HEK293 (cell line): ENCODE results near the gene TECR.

Source experiments
- CTCF ChIA-PET: fragments of 350-600 bp; formaldehyde crosslinking; extraction: SDS; loops from one replicate; lab custom pipeline; 2021; ENCODE audit warnings: antibody characterized with exemption; lab: Yijun Ruan, JAX
- POLR2A ChIA-PET: fragments of 300-600 bp; formaldehyde crosslinking; extraction: SDS; loops from one replicate; lab custom pipeline; 2020; ENCODE audit warnings: antibody characterized with exemption, inconsistent platforms; lab: Yijun Ruan, JAX
- H3K27ac ChIP-seq: fragments of 200-500 bp; sonication (Bioruptor generic); 2 replicates; pipeline ENCODE4 v1.5.1; 2014; ENCODE audit warnings: low read depth, low read length, control low read depth, inconsistent platforms; ENCODE audit errors: extremely low read depth
- H3K36me3 ChIP-seq, 2 experiments: fragments of 200-500 bp in 1 of 2; sonication (Bioruptor generic) in 1 of 2; 1 replicate in 1 of 2; 2 replicates in 1 of 2; pipeline ENCODE4 v1.5.1; 2014 to 2017; ENCODE audit warnings: inconsistent platforms in 2 of 2, low read length in 2 of 2; ENCODE audit not compliant: control insufficient read depth in 2 of 2, insufficient read depth in 1 of 2
- H3K4me1 ChIP-seq: fragments of 200-500 bp; sonication (Bioruptor generic); 2 replicates; pipeline ENCODE4 v1.5.1; 2014; ENCODE audit warnings: mild to moderate bottlenecking, low read length, inconsistent platforms; ENCODE audit not compliant: control insufficient read depth, insufficient read depth
- H3K4me3 ChIP-seq: 2 replicates; pipeline ENCODE4 v1.5.1; 2011; ENCODE audit warnings: low read depth, mild to moderate bottlenecking, control low read depth, low read length, moderate library complexity
- H3K9me3 ChIP-seq: fragments of 200-500 bp; sonication (Bioruptor generic); 2 replicates; pipeline ENCODE4 v1.5.1; 2014; ENCODE audit warnings: low read depth, low read length, inconsistent platforms; ENCODE audit not compliant: control insufficient read depth, insufficient read depth
- ELK4 ChIP-seq: IDR thresholded peaks from 2 replicates; pipeline ENCODE4 v1.6.1; 2011; ENCODE audit warnings: mild to moderate bottlenecking, low read depth, low read length, borderline replicate concordance
- REST ChIP-seq: fragments of 450-650 bp; formaldehyde crosslinking; IDR thresholded peaks from 2 replicates; pipeline ENCODE4 v1.5.1; 2016; ENCODE audit warnings: missing biosample characterization, missing genetic modification characterization
- SCRT2 ChIP-seq: fragments of 450-650 bp; formaldehyde crosslinking; IDR thresholded peaks from 2 replicates; pipeline ENCODE4 v1.5.1; 2016; ENCODE audit warnings: missing biosample characterization, missing genetic modification characterization
- ZEB2 ChIP-seq: fragments of 450-650 bp; formaldehyde crosslinking; IDR thresholded peaks from 2 replicates; pipeline ENCODE4 v1.5.1; 2016; ENCODE audit warnings: missing biosample characterization, missing genetic modification characterization
- ZFHX2 ChIP-seq: fragments of 450-650 bp; formaldehyde crosslinking; conservative IDR thresholded peaks from 2 replicates; pipeline ENCODE4 v1.5.1; 2016; ENCODE audit warnings: missing biosample characterization, missing genetic modification characterization
- ZNF140 ChIP-seq: fragments of 450-650 bp; formaldehyde crosslinking; IDR thresholded peaks from 2 replicates; pipeline ENCODE4 v1.5.1; 2016; ENCODE audit warnings: missing biosample characterization, missing genetic modification characterization
- ZNF155 ChIP-seq: fragments of 450-650 bp; formaldehyde crosslinking; IDR thresholded peaks from 2 replicates; pipeline ENCODE4 v1.5.1; 2016; ENCODE audit warnings: missing biosample characterization, missing genetic modification characterization
- ZNF335 ChIP-seq: fragments of 450-650 bp; formaldehyde crosslinking; conservative IDR thresholded peaks from 2 replicates; pipeline ENCODE4 v1.5.1; 2016; ENCODE audit warnings: missing biosample characterization, missing genetic modification characterization
- ZNF398 ChIP-seq: fragments of 450-650 bp; formaldehyde crosslinking; IDR thresholded peaks from 2 replicates; pipeline ENCODE4 v1.5.1; 2017; ENCODE audit warnings: missing biosample characterization, missing genetic modification characterization
- ZNF404 ChIP-seq: fragments of 450-650 bp; formaldehyde crosslinking; IDR thresholded peaks from 2 replicates; pipeline ENCODE4 v1.5.1; 2017; ENCODE audit warnings: missing biosample characterization, missing genetic modification characterization
- ZNF488 ChIP-seq: fragments of 450-650 bp; formaldehyde crosslinking; IDR thresholded peaks from 2 replicates; pipeline ENCODE4 v1.5.1; 2016; ENCODE audit warnings: missing biosample characterization, missing genetic modification characterization
- ZNF501 ChIP-seq: fragments of 450-650 bp; formaldehyde crosslinking; IDR thresholded peaks from 2 replicates; pipeline ENCODE4 v1.5.1; 2016; ENCODE audit warnings: missing biosample characterization, missing genetic modification characterization
- ZNF510 ChIP-seq: fragments of 450-650 bp; formaldehyde crosslinking; IDR thresholded peaks from 2 replicates; pipeline ENCODE4 v1.5.1; 2018; ENCODE audit warnings: mild to moderate bottlenecking, missing genetic modification characterization, missing biosample characterization; ENCODE audit not compliant: insufficient replicate concordance
- ZNF521 ChIP-seq: fragments of 450-650 bp; formaldehyde crosslinking; IDR thresholded peaks from 2 replicates; pipeline ENCODE4 v1.5.1; 2017; ENCODE audit warnings: missing biosample characterization, mild to moderate bottlenecking, missing genetic modification characterization
- ZNF530 ChIP-seq: fragments of 450-650 bp; formaldehyde crosslinking; IDR thresholded peaks from 2 replicates; pipeline ENCODE4 v1.5.1; 2016; ENCODE audit warnings: low read depth, missing biosample characterization, missing genetic modification characterization
- ZNF623 ChIP-seq: fragments of 450-650 bp; formaldehyde crosslinking; IDR thresholded peaks from 2 replicates; pipeline ENCODE4 v1.5.1; 2016; ENCODE audit warnings: missing biosample characterization, missing genetic modification characterization
- ZNF645 ChIP-seq: fragments of 450-650 bp; formaldehyde crosslinking; IDR thresholded peaks from 2 replicates; pipeline ENCODE4; 2016; ENCODE audit warnings: missing biosample characterization, missing genetic modification characterization
- ZNF768 ChIP-seq: fragments of 450-650 bp; formaldehyde crosslinking; IDR thresholded peaks from 2 replicates; pipeline ENCODE4 v1.5.1; 2018; ENCODE audit warnings: missing biosample characterization, mild to moderate bottlenecking, missing genetic modification characterization
- ZNF776 ChIP-seq: fragments of 450-650 bp; formaldehyde crosslinking; IDR thresholded peaks from 2 replicates; pipeline ENCODE4 v1.5.0; 2017; ENCODE audit warnings: missing biosample characterization, missing genetic modification characterization, borderline replicate concordance

TECR gene

GRCh38 chr19:14494910-14495671, 34.3 kb upstream of the TECR start:
- POLR2A ChIA-PET, result interaction anchor here (1.1 to 3.3 kb wide), 5 partner anchors 8 to 358 kb away, joined by 4 to 45 read pairs (median 6); partner anchors contain the start of genes ASF1B and DNAJB1
- Histone ChIP-seq H3K9me3 (no peaks in the 10 kb centered on the region), H3K27ac (peak overlapping the region; percentile 60; the same call in 1 of the 2 replicates), H3K4me3 (peak overlapping the region; percentile 69), H3K4me1 (no peaks in the 10 kb centered on the region), H3K36me3 (peaks cover 8 to 18% of the 10 kb centered on the region in 2 experiments; a peak in 2 of 3 replicates)
- TF ChIP-seq ZNF140 (tag by site-specific recombination), result no peak
- no peak for TF ChIP-seq ZNF645 (tag by site-specific recombination)
- peak; percentile 75; the same call in 1 of the 2 replicates for TF ChIP-seq ZNF768 (tag by site-specific recombination)
- CTCF ChIA-PET, result interaction anchor here (0.6 to 3.2 kb wide), 4 partner anchors 11 to 334 kb away, joined by 3 to 23 read pairs (median 5); no protein-coding TSS in a partner anchor

DNA sequence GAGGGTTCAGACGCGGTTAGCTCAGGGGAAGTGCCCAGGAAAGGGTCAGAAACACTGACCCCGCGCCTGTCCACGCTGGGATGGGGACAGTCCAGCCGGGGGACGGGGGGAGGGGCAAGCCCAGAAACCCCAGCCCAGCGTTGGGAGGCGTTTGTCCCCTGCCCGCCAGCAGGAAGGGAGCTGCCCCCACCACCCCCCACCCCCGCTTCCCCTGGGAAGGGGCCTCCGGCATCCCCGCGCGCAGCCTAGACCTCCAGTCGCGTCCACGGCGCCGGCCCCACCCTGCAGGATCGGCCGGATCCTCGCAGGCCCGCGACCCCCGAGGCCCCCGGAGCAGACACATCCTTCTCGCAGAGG, 33.7 kb upstream of the TECR start:
- ChIA-PET CTCF (interaction anchor here (0.6 to 3.2 kb wide), 6 partner anchors 9 to 334 kb away, joined by 3 to 23 read pairs (median 4); no protein-coding TSS in a partner anchor), POLR2A (interaction anchor here (0.6 to 3.3 kb wide), 9 partner anchors 8 to 359 kb away, joined by 3 to 45 read pairs (median 4); partner anchors contain the start of genes ADGRE2, ASF1B and DNAJB1)
- Histone ChIP-seq H3K36me3 (peaks cover 4 to 15% of the 10 kb centered on the region in 2 experiments; a peak in 2 of 3 replicates), H3K4me1 (no peaks in the 10 kb centered on the region), H3K9me3 (no peaks in the 10 kb centered on the region), H3K4me3 (peak overlapping the region; percentile 69), H3K27ac (peak overlapping the region; percentile 60; the same call in 1 of the 2 replicates)
- TF ChIP-seq ZNF776 (tag by site-specific recombination), result no peak
- no peak for TF ChIP-seq ZNF623 (tag by site-specific recombination)
- TF ChIP-seq ZNF398 (tag by site-specific recombination), result peak; percentile 27; the same call in 1 of the 2 replicates
- 0 out of 2 replicates have a peak, but pooled peaks have one; percentile 37 for TF ChIP-seq ZNF335
- TF ChIP-seq ZFHX2, result 0 out of 2 replicates have a peak, but pooled peaks have one; percentile 5
- no peak for TF ChIP-seq ZEB2 (tag by site-specific recombination)

- H3K27ac ChIP-seq, result peak within 1 kb of the TSS; percentile 60; the same call in 1 of the 2 replicates
- H3K36me3 ChIP-seq, result peaks cover 4 to 14% of the 10 kb centered on the region in 2 experiments; a peak in 2 of 3 replicates
- H3K9me3 ChIP-seq, result no peaks in the 10 kb centered on the region
- POLR2A ChIA-PET, result interaction anchor here (0.5 to 3.3 kb wide), 12 partner anchors 8 to 359 kb away, joined by 3 to 45 read pairs (median 4); partner anchors contain the start of genes ADGRE2, ASF1B, DNAJB1 and PTGER1
- H3K4me3 ChIP-seq, result peak within 1 kb of the TSS; percentile 69
- CTCF ChIA-PET, result interaction anchor here (0.6 to 3.2 kb wide), 8 partner anchors 8 to 363 kb away, joined by 3 to 23 read pairs (median 4); no protein-coding TSS in a partner anchor
- no peaks in the 10 kb centered on the region for H3K4me1 ChIP-seq
- TF ChIP-seq ZNF501 (tag by site-specific recombination) (peak; percentile 42), ZNF510 (no peak), ZNF530 (tag by site-specific recombination) (no peak), REST (tag by site-specific recombination) (no peak), ZNF521 (tag by site-specific recombination) (no peak), ZNF155 (tag by site-specific recombination) (no peak), ZNF404 (tag by site-specific recombination) (no peak), ELK4 (no peak), SCRT2 (tag by site-specific recombination) (no peak), ZNF488 (tag by site-specific recombination) (no peak)
These were observed 33.2 kb upstream of the TECR start, which contains the start of gene GIPC1 for GRCh38 chr19:14496029-14496833. Gene GIPC1, minus strand, starts transcription at chr19:14496127. Its CDS starts 13,151 bp downstream, at chr19:14482976.
